Stimulated activated CD4-positive, alpha-beta T cell treated with anti-CD3 and anti-CD28 coated beads, TNF-alpha, amount 100 ng/mL, for 4 hours (primary cell): Measurements from ENCODE around the gene ETFA.
A peak's percentile ranks its signal among the peaks of the same experiment; 100 is the strongest.

Experiments
- DNase-seq, 3 experiments: peaks; one replicate each; pipeline ENCODE4 v3.0.0-alpha.2; 2020; ENCODE audit warnings: low read depth in 3 of 3

The ETFA gene

DNA sequence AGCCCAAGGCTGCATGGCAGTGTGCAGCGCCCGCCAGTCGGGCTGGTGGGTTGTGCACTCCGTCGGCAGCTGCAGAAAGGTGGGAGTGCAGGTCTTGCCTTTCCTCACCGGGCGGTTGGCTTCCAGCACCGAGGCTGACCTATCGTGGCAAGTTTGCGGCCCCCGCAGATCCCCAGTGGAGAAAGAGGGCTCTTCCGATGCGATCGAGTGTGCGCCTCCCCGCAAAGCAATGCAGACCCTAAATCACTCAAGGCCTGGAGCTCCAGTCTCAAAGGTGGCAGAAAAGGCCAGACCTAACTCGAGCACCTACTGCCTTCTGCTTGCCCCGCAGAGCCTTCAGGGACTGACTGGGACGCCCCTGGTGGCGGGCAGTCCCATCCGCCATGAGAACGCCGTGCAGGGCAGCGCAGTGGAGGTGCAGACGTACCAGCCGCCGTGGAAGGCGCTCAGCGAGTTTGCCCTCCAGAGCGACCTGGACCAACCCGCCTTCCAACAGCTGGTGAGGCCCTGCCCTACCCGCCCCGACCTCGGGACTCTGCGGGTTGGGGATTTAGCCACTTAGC is 29.6 kb upstream of the ETFA start:
- no peak for DNase-seq

DNA sequence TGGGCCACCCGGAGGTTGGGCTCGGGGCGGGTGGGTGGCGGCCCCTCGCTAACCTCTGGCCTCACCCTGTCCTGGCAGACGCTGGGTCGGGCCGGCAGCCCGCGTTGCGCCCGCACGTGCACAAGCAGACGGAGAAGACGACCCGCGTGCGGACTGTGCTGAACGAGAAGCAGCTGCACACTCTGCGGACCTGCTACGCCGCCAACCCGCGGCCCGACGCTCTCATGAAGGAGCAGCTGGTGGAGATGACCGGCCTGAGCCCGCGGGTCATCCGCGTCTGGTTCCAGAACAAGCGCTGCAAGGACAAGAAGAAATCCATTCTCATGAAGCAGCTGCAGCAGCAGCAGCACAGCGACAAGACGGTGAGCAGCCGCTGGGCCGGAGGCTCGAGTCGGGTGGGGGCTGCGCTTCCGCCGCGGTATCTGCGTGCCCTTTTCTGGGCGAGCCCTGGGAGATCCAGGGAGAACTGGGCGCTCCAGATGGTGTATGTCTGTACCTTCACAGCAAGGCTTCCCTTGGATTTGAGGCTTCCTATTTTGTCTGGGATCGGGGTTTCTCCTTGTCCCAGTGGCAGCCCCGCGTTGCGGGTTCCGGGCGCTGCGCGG is 29.0 kb upstream of the ETFA start:
- DNase-seq: no peak

DNA sequence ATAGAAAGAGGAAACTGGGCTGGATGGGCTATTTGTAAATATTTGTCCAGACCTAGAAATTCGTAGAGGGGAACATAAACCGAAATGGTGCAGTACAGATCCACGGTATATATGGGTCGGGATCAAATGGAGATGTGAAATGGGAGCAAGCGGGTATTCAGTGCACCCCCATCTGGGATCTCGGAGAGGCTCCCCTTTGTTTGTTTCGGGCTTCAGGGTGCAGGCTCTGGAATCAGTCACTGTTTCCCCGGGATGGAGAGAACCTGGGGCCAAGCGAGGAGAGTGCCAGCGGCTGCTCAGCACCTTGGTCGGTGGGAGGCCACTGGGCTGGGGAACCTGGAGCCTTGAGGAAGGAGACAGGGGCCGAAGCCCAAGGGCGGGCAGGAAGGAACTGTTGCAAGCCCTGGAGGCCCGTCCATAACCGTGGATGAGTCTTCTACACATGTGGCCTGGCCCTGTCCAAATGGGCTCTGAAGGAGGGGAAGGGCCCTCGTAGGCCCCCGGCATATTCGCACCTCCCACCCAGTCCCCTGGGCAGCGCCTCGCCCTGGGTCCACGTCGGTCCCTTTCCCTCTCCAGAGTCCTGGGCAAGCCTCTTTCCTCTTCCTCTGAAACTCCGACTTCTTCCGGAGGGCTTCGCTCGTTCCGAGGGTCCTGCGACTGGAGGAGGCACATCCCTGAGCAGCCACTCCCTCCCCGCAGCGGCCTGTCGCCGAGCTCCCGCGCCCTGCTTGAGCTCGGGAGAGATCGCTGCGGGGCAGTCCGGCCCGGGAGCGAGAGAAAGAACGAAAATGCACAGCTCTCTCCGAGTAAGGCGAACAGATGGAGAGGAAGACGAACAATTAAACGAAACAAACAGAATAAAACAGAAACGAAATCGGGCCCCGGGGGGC is 28.3 kb upstream of the ETFA start:
- DNase-seq: no peak

DNA sequence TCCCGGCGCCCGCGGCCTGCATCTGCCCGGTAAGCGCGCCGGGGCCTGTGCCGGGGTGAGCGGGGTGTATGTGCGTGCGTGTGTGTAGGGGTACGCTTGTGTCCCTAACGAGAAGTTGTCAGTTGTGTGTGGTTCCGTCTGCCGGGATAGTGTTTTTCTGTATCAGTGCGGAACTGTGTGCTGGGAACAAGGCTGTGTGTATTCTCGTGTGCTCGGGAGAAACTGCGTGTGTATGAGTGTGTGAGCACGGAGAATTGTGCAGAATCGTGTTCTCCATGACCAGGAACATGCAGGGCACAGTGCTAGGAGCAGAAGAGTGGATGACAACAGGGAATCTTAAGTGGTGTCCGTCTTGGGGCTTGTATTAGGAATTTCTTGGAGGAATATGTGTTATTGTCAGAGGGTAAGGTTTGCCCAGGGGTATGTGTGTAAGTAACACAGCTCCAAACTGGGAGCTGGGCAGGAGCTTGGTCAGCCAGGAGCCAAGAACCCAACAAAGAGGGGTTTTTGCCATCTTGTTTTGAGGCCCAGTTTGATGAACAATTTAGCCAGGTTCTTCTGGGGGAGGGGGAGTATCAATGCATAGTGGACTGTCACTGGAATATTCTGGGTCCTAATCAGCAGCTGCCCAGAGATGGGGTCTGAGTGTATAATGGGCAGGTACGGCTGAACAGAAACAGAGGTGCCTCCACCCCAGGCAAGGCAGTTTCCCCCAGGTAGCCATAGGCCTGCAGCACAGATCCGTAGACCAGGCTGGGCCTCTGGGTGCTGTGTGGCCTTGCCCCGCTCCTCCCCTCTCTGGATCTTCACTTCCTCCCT is 27.4 kb upstream of the ETFA start:
- DNase-seq: no peak

DNA sequence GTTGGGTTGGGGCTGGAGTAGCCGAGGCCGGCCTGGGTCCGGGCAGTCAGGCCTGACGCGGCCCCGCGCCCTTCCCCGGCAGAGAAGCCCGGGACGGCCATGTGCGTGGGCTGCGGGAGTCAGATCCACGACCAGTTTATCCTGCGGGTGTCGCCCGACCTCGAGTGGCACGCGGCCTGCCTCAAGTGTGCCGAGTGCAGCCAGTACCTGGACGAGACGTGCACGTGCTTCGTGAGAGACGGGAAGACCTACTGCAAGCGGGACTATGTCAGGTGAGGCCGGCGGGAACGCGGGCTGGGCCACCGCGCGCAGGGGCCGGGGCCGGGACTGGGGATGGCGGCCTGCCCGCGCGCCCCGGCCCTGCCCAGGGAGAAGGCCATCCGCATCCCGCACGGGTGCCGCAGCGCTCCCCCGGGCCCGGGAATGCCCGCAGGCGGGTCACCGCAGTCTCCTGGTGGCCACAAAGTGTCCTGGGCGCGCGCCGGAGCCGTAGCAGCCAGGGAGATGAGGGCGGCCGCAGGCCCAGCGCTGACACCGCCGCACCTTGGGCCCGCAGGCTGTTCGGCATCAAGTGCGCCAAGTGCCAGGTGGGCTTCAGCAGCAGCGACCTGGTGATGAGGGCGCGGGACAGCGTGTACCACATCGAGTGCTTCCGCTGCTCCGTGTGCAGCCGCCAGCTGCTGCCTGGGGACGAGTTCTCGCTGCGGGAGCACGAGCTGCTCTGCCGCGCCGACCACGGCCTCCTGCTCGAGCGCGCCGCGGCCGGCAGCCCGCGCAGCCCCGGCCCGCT is 26.6 kb upstream of the ETFA start:
- DNase-seq: no peak

DNA sequence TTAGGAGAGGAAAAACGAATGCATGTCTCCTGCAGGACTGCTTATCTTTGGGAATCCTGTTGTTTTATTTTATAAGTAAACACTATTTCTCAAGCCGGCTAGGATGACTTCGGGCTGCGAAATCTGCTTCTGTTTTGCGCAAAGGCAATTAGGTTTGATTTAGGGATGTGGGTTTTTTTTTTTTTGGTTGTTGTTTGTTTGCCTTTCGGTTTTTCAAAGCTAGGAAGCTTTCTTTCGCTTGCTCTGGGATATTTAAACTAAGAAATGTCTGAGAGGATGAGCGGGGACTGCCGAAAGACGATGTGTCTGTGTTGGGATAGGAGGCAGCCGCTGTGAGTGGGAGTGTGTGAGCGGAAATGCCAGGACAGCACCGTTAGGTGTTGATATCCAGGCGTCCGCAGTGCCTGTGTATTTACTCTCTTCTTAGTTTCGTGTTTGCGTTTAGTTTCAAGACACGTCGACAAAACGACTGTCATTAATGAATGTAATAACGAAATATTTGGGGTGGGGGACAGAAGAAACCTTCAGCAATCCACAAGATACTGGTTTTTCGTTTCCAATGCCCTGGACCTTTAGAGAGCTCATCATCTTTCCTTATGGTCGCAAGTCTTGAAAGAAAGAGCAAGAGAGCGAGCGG is 25.9 kb upstream of the ETFA start:
- DNase-seq: no peak

DNA sequence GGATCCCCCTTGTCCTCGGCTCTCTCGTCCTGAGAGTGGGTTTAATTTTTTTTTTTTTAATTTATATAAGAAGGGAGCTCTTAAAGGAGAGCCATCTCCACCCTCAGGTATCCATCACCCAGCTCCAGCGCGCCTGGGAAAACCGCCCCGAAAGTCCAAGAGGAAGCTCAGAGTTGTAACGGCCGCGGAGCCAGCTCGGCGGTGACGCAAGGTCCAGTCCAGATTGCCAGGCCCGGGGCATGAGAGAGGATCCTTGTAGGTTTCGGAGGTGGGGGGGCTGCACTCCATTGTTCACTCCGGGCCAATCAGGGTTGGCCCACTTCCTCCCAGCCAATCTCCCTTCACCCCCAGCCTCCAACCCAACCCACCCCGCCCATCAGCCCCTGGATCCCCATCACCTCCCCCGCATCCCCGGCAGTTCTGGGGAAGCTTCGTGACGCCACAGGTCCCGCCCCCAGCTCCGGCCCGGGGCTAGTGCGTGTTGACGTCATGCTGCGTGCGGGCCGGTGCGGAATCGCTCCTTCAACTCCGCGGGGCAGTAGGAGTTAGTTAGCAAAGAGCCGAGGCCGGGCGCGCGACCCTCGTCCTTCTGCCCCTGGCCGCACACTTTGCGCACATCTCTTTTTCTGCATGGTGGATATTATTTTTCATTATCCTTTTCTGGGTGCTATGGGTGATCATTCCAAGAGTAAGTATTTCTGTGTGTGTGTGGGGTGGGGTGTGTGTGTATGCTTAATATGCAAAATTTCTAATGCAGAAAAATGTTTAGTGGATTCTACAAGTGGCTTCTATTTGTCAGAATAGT is 25.2 kb upstream of the ETFA start, which contains the start of gene ISL2:
Gene ISL2, plus strand, starts transcription at position 520 of the 805 bp plus-strand sequence. Its CDS starts 111 bp downstream, at position 631.
- DNase-seq: peak in 2 of 3 experiments; percentile 26 to 45

DNA sequence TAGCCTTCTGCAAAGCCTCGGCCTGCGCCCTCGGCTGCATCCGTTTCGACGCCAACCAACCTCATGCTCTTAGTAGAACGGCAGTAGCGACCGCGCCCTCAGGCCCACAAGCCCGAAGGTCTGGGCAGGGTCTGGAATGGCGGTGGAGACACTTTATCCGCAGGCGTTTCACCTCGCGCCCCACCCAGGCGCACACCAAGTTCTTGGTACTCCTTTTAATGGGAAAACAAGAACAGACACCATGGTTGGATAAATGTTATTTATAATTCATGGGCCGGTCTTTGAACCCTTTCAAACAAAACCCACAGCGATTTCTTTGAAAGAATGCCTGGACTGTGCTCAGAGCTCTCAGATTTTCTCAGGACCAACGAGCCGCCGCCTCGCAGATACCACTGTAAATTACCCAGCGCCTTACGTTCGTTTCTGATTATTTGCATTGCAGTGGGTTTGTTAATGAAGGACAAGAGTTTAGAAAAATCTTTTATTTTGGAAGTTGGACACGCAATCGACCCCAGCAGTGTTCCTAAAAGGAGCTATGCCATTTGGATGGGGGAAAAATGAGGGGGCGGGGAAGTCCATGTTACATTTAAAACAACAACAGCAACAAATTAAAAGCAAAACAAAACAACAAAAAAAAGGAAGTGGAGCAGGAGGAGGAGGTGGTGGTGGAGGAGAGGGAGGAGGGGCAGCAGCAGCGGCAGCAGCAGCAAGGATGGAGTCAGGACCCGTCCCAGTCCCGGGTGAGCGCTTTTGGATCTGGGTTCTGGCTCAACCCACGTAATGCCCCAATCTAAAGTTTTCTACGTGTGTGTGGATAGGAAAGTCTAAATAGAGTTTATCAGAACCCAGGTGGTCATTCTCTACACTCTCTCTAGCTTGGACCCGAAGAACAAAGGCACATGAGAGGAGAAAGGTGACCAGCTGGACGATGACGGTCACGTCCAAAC is 24.3 kb upstream of the ETFA start:
- DNase-seq: no peak

DNA sequence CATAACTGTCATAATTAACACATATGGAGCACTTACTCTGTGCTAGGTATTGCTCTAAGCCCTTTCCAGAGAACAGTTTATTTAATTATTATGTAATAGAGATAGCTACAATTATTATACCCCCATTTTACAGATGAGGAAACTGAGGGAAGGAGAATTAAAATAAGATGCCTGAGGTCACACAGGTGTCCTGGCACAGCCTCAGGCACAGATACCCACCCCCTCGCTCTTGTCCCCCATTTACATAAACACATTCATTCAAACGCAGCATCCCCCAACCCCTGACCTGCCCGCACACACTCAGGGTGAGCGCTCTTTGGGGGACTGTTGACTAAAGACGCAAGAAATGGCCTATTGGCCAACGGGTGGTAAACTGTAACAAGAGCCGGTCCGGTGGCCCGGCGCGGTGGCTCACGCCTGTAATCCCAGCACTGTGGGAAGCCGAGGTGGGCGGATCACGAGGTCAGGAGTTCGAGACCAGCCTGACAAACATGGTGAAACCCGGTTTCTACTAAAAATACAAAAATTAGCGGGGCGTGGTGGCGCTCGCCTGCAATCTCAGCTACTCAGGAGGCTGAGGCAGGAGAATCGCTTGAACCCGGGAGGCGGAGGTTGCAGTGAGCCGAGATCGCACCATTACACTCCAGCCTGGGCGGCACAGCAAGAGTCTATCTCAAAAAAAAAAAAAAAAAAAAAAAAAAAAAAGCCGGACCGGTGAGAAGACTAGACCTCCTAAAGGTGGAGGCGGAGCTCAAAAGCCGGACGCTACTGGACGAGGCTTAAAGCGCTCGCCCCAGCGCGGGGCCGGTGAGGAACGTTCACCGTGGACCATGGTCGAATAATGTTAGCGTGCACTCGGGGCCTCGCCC is 23.4 kb upstream of the ETFA start:
- DNase-seq: no peak

DNA sequence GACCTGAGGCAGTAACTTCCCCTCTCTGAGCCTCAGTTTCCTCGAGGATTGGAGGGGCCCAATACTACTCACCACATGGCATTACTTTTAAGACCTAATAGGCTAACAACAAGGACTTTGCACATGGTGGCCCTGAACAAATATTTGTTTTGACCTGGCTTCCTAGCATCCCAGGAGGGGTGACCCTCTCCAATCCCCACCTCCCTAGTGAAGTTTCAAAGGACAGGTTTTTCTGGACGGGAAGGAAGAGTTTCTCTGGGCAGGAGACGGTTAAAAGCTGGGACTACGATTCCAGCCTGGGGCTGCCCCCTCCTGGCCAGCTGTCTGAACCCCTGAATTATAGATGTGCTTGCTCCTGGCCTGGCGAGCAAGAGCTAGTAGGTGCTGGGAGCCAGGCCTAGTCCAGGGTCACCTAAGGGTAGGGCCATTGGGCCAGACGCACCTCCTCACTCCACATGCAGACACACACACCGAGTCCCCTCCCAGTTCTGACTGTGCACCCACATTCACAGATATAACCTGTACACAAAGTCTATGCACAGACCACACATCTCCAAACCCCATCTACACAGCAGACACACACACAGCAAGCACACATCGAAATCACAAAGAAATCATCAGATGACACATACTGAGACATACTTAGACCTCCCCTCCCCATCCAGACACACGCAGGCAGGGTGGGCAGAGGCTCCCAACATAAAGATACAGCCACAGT is 22.6 kb upstream of the ETFA start:
- DNase-seq: no peak

DNA sequence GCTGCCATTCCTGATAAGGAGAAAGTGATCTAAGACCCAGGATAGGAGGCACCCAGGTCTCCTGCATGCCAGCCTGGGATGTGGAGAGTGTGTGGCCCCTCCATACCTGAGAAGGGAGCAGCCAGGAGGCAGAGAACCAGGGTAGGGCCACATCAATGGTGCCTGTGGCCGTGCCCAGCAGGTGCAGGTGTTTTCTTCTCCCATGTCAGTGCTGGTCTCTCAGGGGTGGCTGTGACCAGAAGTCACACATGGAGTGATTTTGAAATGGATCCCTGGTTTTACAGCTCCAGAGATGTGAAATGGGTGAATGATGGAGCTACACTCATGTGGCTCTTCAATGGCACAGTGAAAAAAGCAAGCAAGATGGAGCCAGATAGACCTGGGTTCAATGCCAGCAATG is 22.0 kb upstream of the ETFA start:
- no peak for DNase-seq

DNA sequence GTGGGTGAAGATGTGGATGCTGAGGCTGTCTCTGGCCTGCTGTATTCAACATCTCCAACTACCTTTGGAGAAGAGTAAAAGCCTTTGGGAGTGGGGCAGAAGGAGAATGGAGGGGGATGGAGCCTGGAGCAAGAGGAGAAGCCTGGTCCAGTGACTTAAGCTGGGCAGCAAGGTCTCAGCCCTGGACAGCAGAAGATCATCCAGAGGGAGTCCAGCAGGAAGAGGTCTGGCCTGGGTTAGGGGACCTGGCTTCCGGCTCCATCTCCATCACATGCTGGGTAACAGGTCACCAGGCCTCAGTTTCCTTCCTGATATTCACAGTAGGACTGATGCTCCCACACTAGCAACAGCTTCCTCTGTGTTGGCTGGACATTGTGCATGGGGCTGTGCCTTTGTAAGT is 21.5 kb upstream of the ETFA start:
- no peak for DNase-seq

DNA sequence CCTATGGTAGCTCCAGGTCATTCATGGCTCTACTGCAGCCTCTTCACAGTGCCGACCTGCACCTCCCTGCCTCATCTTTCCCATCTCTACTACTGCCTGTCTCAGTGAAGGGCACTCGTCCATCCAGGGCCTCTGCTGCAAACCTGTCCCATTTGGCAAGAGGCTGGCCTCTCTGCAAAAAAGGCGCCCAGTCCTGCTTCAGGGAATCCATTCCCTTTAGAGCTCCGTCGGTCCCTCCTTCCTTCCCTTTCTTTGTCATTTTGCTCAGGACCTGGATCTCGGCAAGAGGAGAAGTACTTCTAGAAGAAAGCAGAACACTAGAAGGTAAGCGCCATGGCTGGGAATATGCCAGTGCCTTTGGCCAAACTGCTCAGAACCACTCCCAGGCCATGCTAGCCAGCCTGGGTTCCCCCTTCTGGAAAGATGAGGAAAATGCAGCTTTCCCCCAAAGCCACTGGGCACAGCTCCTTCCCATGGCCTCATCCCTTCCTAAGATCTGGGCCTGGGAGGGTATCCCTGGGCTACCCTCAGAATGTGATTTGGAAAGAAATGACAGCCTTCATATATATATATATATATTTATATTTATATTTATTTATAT is 18.9 kb upstream of the ETFA start:
- no peak for DNase-seq

DNA sequence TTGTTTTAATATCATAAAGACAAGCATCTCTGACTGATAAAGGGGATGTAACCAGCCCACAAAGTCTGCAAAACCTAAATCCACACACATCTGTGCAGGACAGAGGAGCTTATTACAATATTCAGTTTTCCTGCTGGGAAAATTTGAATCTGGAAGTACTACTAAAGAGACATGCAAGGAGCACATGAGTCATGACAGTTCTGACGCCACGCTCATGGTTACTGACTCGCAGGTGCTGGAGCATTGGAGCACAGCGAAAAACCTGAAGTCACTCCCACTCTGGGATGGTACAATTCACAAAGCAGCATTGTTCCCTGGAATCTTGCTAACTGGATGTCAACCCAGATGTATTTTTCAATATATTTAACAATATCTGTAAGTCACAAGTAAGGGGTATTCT is 17.7 kb upstream of the ETFA start:
- no peak for DNase-seq

DNA sequence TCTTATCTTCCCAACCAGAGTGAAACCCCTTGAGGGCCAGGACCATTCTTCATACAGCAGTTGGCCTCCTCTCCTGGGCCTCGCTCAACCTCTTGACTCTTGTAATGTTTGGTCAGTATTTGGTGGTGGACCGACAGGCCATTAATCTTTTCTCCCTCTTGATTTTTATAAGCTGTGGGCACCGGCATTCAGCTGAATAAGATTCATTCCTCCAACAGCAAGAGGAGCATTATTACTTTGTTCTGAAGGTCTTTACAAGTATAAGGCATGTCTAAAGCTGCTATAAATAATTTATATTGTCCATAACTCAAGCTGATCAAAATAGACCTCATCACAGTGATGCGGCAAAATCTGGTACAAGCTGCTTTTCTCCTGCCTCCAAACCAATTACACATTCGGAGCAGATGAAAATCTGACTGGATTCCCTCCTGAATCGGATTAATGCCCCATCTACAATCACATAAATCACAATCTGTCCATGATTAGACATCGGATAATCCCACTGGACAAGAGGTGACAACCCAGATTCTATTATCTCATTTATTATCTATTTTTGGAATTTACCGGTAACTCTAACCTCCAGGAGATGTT is 16.9 kb upstream of the ETFA start:
- no peak for DNase-seq
